GM18511 (cell line): Measurements from ENCODE around the gene PLEK2.

Experiments used
- ATAC-seq: cut with Tn5 transposase; IDR thresholded peaks from one replicate; pipeline ENCODE4 v1.9.1; 2021; ENCODE audit warnings: mild to moderate bottlenecking, moderate library complexity; ENCODE audit not compliant: unreplicated experiment

PLEK2 gene

GRCh38 chr14:67405771-67406170 is 6.2 kb downstream of the PLEK2 start:
- no peak for ATAC-seq

GRCh38 chr14:67400434-67400833 is 11.5 kb downstream of the PLEK2 start:
- no peak for ATAC-seq

- ATAC-seq, result no peak
Observed at GRCh38 chr14:67397536-67397935, 14.4 kb downstream of the PLEK2 start.

- ATAC-seq, result no peak
Observed at GRCh38 chr14:67396381-67396970, 15.5 kb downstream of the PLEK2 start.

- ATAC-seq, result no peak
Observed at GRCh38 chr14:67395876-67396189, 16.1 kb downstream of the PLEK2 start.

GRCh38 chr14:67395086-67395875 is 16.7 kb downstream of the PLEK2 start:
- ATAC-seq, result no peak

- no peak for ATAC-seq
Observed at GRCh38 chr14:67393689-67394088, 18.3 kb downstream of the PLEK2 start.

- no peak for ATAC-seq
Observed at GRCh38 chr14:67392800-67393199, 19.2 kb downstream of the PLEK2 start.

GRCh38 chr14:67392123-67392522 is 19.8 kb downstream of the PLEK2 start:
- no peak for ATAC-seq

GRCh38 chr14:67391268-67391667 is 20.7 kb downstream of the PLEK2 start:
- no peak for ATAC-seq

- ATAC-seq, result no peak
Observed at GRCh38 chr14:67389811-67390534, 22.0 kb downstream of the PLEK2 start.

- ATAC-seq, result no peak
Observed at GRCh38 chr14:67389275-67389674, 22.7 kb downstream of the PLEK2 start.

GRCh38 chr14:67387195-67387594 is 24.8 kb downstream of the PLEK2 start:
- ATAC-seq, result no peak

- ATAC-seq, result no peak
Observed at GRCh38 chr14:67385618-67386017, 26.3 kb downstream of the PLEK2 start.

- ATAC-seq, result no peak
Observed at GRCh38 chr14:67385120-67385519, 26.8 kb downstream of the PLEK2 start.

- ATAC-seq, result peak; percentile 54
Observed at GRCh38 chr14:67377916-67378315, 34.0 kb downstream of the PLEK2 start.

- no peak for ATAC-seq
Observed at GRCh38 chr14:67373347-67373746, 38.6 kb downstream of the PLEK2 start.

GRCh38 chr14:67372833-67373232 is 39.1 kb downstream of the PLEK2 start:
- ATAC-seq, result no peak

GRCh38 chr14:67371247-67372148 is 40.5 kb downstream of the PLEK2 start:
- ATAC-seq, result no peak

GRCh38 chr14:67370830-67371229 is 41.1 kb downstream of the PLEK2 start:
- ATAC-seq, result no peak

- ATAC-seq, result no peak
Observed at GRCh38 chr14:67365476-67365875, 46.5 kb downstream of the PLEK2 start.
